Measurements from ENCODE around the gene KLHL28. TPM values are rescaled to one million over a fixed set of nuclear protein-coding genes. Genes with fewer than 3 reads are reported as not detected.

Gene KLHL28
- total RNA-seq, 1 donor from 2014 or later, result 16.8 TPM

DNA sequence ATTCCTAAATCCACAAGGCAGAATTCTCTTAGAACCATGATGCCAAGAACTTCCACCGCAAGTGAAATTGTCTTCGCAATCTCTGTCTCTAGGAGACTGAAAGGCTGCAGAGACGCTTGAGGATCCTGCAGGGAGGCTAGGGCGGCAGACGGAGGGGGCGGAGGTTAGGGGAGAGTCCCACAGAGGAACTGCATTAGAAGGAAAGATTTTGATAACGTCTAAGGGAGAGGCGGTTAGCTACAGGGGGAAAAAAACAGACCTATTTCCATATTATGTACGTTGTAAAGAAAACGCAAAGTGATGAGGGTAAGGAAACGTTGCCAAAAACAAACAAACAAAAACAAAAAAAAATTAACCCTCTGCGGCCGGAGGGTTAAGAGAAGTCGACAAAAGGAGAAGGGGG, 595 bp downstream of the KLHL28 start:
- intact Hi-C loops (cut with micrococcal nuclease), result loop anchor here (1.0 to 5.0 kb wide), 3 partner anchors 64 to 306 kb away; partner anchors contain the start of gene PRPF39

DNA sequence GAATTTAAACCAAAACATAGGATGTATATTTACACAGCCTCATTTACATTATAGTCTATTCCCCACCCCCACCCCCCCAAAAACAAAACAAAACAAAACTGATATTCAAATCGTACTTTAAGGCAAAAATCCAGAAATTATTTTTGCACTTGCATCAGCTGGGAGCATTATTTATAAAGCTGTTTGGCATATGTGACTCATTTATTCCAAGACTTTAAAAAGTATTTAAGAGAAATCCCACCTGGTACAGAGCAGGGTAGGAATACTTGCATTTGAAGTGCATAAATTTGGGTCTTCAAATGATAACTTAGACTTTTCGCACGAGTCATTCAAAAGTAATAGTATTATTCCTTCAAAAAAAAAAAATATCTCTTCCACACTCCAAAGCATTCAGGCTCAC, 1.1 kb downstream of the KLHL28 start:
- intact Hi-C loops (cut with micrococcal nuclease), result loop anchor here (1.0 to 5.0 kb wide), 3 partner anchors 63 to 307 kb away; partner anchors contain the start of gene PRPF39

DNA sequence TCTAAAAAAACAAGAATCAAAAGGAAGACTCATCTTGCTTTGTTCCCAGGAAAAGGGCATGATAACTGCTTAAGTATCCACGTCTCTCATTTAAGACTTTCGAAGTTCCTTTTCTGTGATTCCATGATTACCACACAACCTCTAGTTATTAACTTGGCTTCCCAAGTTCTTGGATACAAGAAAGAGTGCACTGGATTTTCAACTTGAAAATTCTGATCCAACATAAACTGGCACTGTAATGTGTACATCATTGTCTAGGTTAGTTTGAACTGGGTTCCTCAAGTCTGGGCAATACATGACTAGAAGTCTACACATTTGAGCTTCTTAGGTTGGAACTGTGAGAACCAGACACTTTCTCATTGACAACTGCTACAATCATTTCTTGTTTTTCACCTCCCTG, 1.6 kb downstream of the KLHL28 start:
- intact Hi-C loops (cut with micrococcal nuclease), result loop anchor here (5.0 kb wide), 1 partner anchor 307 kb away; no protein-coding TSS in a partner anchor

DNA sequence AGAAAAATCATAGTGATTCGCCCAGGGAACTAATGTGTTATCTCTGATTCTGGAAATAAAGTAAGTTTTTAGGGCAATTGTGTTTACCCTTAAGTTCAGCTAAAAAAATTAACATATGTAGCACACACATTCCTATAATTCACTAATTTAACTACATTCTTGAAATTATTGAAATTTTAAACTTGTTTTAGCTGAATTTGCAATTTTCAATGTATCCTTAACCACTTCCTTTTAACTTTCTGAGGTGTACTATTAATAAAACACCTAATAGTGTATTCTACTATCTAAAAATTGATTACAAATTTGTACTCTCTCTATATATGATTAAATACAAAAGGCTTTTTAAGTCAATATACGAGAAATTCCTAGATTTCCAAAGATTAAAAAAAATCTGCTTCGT, 2.2 kb downstream of the KLHL28 start:
- intact Hi-C loops (cut with micrococcal nuclease), result no loop called here

DNA sequence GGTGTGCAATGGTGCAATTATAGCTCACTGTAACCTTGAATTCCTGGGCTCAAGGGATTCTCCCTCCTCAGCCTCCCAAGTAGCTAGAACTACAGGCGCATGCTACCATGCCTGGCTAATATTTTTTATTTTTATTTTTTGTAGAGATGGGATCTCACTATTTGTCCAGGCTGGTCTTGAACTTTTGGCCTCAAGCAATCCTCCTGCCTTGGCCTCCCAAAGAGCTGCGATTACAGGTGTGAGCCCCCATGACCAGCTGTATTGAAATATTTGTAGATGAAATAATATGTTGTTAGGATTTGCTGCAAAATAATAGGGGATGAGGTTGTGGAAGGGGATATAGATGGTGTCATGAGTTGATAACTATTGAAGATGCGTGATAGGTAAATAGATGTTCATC, 4.9 kb downstream of the KLHL28 start:
- intact Hi-C loops (cut with micrococcal nuclease), result no loop called here

DNA sequence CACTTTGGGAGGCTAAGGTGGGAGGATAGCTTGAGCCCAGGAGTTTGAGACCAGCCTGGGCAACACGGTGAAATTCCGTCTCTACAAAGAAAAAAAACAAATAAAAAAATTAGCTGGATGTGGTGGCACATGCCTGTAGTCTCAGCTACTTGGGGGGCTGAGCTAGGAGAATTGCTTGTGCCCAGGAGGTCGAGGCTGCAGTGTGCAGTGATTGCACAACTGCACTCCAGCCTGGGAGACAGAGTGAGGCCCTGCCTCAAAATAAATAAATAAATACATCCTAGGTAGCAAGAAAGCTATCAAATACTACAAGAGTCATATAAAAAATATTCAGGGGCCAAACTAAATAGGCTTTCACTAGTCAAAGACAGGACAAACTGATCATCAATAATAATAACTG, 6.2 kb downstream of the KLHL28 start:
- intact Hi-C loops (cut with micrococcal nuclease), result no loop called here

DNA sequence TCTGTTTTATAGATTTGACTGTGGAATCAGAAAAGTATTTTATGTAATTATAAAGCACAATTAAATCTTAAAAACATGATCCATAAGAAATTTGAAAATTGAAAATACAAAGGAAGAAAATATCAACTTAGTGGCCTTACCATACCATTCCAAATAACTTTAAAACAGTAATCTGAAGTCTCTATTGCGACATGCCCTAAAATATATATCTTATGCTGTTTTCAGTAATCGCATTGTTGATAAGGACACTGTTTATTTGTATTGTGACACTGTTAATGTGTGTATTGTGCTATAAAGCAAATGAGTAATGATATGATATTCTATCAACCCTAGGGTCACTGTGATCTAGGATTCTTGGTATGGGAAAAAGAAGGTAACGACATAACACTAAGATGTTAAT, 7.0 kb downstream of the KLHL28 start:
- intact Hi-C loops (cut with micrococcal nuclease), result no loop called here

DNA sequence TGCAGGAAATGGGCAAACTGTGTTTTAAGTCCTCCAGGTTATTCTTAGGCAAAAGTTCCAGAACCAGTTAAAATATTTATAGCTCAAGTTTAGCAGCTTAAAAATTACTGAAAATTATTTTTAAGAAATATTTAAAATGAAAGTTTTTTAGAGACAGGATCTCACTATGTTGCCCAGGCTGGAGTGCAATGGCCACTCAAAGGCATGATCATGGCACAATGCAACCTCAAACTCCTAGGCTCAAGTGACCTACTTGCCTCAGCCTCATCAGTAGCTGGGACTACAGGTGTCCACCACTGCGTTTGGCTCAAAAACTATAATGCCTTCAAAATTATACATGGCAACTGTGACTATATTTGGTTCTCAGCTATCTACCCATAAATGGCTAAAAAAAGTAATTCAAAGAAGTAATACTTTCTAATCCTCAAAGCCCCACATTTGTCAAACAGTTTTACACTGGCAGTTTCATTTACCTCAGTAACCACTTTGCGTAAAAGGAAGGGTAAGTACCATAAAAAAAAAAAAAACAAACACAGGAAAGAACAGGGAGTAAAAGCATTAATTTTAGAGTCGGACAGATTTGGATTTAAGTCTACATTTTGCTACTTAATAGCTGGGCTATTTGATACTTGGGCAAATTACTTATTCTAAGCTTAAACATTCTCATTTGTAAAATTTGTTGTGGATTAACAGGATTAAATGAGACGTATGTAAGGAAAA, 9.2 kb downstream of the KLHL28 start:
- intact Hi-C loops (cut with micrococcal nuclease), result no loop called here

DNA sequence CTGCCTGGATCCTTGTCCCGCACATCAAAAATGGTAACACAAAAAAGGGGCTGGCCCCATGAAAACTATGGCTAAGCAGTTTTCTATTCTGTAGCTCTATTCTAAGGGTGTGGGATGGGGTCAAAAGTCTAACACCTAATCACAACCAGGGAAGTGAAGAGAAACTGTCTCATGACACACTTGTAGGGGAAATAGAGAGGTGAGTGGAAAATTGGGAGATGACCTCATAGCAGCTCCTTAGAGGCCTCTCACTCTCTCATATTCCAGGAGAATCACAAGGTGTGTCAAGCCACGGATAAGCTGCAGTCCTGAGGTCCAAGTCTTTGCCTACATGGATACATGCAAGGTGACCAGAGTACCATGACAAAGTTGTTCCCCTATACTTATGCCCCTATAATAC, 10.7 kb downstream of the KLHL28 start:
- intact Hi-C loops (cut with micrococcal nuclease), result no loop called here

DNA sequence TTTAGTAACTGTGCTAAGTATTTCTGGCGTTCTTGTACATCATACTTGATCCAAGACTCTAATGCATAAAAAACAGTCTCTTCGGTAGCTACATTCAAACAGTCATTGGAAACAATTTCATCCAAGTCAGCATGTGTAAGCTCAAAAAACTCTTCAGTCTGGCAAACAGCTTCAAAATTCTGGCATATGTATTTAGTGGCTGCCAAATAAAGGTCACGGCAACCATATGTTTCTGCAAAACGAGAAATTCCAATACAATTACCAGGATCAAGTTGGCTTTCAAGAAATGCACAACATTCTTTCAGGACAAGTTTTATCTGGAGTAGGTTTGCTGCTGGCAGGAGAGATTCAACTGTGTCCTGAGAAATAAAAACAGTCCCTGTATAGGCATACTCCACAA, 16.5 kb downstream of the KLHL28 start:
- intact Hi-C loops (cut with micrococcal nuclease), result no loop called here

DNA sequence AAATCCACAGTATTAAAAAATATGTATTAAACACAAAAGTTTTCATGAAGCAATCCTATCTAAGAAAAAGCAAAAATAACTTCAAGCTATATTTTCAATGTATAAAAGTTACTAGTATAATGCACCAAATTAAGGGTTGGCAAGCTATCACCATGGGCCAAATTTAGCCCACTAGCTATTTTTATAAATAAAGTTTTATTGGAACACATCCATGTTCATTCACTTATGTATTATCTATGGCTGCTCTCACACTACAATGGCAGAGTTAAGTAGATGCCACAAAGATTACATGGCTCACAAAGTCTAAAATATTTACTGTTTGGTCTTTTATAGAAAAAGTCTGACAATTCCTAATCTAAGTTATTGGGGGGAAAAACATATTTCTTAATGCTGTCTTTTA, 17.6 kb downstream of the KLHL28 start:
- intact Hi-C loops (cut with micrococcal nuclease), result no loop called here

DNA sequence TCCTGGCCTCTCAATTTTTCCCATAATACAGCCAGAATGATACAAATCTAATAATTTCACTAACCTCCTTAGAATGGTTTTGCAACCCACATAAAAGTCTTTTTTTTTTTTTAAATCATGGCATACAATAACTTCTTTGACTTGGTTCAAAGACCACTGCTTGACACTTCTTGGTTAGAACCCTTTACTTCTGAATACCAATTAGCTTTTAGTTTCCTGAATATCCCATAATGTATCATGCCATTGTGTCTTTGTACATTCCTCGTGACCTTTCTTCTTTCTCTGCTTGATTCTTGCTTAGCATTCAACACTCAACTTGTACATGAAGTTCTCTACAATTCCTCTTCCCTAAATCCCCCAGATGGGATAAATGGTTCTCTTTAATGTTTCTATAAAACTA, 19.3 kb downstream of the KLHL28 start:
- intact Hi-C loops (cut with micrococcal nuclease), result no loop called here

DNA sequence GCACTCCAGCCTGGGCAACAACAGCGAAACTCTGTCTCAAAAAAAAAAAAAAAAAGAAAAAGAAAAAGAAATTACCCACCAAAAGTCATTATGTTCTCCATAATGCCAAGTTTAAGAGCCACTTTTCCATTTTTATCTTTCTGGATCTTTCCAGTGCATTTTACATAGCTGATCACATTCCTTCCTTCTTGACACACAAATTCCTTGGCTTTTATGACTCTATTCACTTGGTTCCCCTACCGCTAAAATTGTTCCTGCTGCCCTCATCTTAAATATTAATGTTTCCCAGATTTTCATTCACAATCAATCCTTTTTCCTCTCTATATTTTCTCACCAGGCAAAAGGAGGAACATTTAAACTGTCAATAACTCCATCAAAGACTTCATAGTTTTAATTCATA, 20.2 kb downstream of the KLHL28 start:
- intact Hi-C loops (cut with micrococcal nuclease), result loop anchor here (1.0 kb wide), 1 partner anchor 21 kb away; the partner anchor contains the start of gene TOGARAM1

DNA sequence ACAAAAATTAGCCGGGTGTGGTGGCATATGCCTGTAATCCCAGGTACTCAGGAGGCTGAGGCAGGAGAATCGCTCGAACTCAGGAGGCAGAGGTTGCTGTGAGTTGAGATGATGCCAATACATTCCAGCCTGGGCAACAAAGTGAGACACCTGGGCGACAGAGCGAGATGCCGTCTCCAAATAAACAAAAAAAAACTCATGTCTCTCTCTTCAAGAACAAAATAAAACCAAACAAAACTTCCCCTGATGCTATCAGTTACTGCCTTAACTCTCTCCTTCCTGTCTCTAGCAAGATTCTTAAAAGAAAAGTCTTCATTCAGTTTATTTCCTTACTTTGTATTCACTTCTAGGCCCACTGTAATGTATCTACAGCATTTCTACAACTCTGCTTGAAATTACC, 20.8 kb downstream of the KLHL28 start:
- intact Hi-C loops (cut with micrococcal nuclease), result loop anchor here (1.0 kb wide), 1 partner anchor 21 kb away; the partner anchor contains the start of gene TOGARAM1

DNA sequence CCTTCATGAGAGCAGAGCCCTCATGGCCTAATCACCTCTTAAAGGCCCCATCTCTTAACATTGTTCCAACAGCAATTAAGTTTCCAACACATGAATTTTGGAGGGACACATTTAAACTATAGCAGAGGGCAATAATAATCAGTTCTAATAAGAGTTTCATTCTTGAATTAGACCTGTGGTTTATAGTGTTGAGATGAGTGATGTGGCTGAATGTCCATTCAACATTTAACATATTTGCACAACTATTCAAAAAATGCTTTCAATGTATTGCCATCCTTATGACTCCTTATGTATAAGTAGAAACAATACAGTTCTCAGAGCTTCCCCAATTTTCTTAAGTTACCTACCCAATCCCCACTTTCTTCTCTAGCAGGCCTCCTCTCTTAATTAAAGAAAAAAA, 21.5 kb downstream of the KLHL28 start:
- intact Hi-C loops (cut with micrococcal nuclease), result no loop called here

DNA sequence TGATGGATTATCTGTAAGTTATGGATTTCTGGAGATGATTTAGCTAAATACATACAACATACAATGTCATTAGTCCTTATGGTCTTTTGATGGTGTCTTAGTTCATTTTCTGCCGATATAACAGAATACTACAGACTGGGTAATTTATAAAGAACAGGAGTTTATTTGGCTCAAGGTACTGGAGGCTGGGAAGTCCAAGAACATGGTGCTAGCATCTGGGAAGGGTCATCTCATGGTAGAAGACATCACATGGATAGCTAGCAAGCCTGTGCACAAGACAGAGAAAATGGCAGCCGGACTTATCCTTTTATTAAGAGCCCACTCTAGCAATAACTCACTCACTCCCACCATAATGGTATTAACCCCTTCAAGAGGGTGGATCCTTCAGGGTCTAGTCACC, 24.2 kb downstream of the KLHL28 start:
- intact Hi-C loops (cut with micrococcal nuclease), result no loop called here

DNA sequence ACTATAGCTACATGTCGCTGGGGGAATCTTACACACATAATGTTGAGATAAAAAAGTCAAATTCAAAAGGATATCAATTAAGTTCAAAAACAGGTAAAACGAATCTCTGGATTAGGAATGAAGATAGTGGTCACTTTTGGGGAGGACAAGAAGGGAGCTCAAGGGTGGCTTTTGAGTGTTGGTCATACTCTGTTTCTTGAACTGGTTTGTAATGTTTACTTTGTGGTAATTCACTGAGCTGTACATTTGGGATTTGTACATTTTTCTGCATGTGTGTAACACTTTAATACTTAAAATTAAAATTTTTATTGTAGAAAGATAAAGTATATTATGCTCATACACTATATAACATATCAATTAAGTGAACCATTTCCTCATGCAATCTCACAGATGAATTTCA, 26.6 kb downstream of the KLHL28 start:
- intact Hi-C loops (cut with micrococcal nuclease), result no loop called here

DNA sequence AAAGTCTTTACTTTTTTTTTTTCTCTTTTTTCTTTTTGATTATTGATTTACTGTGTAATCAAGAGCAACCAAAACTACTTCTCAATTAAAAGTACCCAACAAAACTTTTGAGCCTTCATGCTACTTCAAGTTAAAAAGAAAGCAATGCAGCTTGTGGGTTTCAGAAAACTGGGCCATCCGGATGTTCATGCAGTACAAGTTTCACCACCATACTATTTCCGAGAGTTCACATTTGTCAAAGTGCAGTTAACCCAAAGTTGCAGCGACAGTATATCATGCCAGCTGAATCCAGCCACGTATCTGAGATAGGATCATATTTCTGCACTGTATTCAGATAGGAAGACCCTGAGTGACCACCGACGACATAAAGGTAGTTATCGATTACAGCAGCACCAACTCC, 33.0 kb downstream of the KLHL28 start:
- intact Hi-C loops (cut with micrococcal nuclease), result no loop called here

DNA sequence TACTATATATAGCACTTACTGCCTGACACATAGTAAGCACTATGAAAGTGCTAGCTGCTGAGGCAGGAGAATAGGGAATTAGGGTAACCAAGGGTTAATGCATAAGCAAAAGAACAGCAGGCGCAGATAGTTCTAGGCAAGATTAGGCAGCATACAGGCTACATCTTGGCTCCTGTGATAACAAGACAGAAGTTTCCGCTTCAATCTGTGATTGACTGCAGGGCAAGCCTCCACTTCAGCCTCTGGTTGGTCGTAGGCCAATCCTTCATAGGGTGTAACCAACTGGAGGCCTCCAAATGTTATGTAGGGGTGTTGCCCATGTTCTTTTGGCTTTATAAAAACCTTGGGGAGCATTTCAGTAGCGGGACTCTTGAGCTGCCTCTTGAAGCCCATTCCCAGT, 46.9 kb downstream of the KLHL28 start:
- intact Hi-C loops (cut with micrococcal nuclease), result loop anchor here (5.0 kb wide), 1 partner anchor 217 kb away; the partner anchor contains the start of gene FKBP3

DNA sequence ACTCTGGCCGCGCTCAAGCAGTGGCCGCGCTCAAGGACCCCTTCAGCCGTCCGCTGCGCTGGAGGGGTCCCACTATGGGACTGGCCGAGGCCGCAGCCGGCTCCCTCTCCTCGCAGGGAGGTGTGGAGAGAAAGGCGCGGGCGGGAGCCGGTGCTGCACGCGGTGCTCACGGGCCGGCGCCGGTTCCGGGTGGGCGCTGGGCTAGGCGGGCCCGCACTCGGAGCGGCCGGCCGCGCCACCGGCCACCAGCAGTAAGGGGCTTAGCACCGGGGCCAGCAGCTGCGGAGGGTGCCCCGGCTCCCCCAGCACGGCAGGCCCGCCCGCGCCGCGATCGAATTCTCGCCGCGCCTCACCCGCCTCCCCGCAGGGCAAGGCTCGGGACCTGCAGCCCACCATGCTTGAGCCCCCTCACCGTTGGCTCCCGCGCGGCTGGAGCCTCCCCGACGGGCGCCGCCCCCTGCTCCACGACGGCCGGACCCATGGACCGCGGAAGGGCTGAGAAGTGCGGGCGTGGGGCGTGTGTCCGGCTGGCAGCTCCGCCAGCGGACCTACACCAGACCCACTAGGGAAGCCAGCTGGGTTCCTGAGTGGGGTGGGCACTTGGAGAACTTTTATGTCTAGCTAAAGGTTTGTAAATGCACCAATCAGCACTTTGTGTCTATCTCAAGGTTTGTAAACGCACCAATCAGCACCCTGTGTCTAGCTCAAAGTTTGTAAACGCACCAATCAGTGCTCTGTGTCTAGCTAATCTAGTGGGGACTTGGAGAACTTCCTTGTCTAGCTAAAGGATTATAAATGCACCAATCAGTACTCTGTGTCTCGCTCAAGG, 49.5 kb downstream of the KLHL28 start:
- intact Hi-C loops (cut with micrococcal nuclease), result loop anchor here (5.0 kb wide), 1 partner anchor 220 kb away; the partner anchor contains the start of gene FKBP3

DNA sequence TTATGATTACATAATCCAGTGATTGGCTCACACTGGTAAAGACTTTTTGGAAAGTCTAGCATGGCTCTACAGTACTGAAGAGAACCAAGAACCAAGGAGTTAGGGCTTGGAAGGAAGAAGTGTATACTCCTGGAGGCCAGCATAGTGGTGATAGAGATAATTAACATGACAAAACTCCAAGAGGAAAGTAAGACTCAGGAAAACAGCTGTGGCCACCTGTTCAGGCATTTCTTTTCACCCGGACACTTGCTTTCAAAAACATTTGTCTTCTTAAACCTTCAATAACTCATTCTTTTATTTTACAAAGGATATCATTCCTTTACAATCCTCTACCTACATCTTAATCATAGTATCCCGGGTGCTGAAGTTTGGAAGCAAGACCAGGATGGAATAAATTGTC, 50.9 kb downstream of the KLHL28 start:
- intact Hi-C loops (cut with micrococcal nuclease), result loop anchor here (5.0 kb wide), 1 partner anchor 221 kb away; the partner anchor contains the start of gene FKBP3

DNA sequence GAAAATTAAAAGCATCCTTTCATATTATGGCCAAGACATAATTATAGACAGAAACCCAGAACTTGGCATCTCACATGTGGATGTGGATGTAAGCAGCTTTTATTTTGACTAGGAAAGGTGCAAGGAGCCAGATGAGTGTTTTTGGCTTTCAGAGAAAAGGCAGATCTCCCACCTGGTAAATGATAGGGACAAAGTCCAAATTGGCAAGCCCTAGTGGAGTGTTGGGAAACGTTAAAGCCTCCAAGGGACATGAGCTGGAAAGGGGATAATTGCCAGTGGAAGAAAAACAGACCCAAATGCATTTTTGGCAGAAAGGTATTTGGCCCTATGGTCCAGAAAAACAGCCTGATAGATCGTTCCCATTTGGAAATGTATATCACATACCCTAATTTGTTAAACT, 60.1 kb downstream of the KLHL28 start:
- intact Hi-C loops (cut with micrococcal nuclease), result no loop called here

Data from T-helper 2 cell treated with Interferon-gamma antibody and Interleukin-4, amounts not matched to agents 100 ng/mL and 5 ng/mL, for 36 hours (primary cell).